H9 (cell line): ENCODE results near the gene EOLA2. TPM values are rescaled to one million over a fixed set of nuclear protein-coding genes. Genes with fewer than 3 reads are reported as not detected.

Experiments
- DNase-seq: peaks from one replicate; pipeline ENCODE4 v3.0.0-alpha.2; 2017
- H2AFZ ChIP-seq: one replicate; pipeline ENCODE4 v1.6.1; 2013; ENCODE audit warnings: mild to moderate bottlenecking, low read length, control low read depth, moderate library complexity
- H2AK5ac ChIP-seq: 2 replicates; pipeline ENCODE4 v1.6.1; 2013; ENCODE audit warnings: low read length, control low read depth, mixed read lengths; ENCODE audit not compliant: insufficient read length
- H2BK120ac ChIP-seq: one replicate; pipeline ENCODE4 v1.6.1; 2013; ENCODE audit warnings: low read depth, mild to moderate bottlenecking, low read length, control low read depth, inconsistent platforms; ENCODE audit not compliant: poor library complexity, severe bottlenecking
- H2BK12ac ChIP-seq: 2 replicates; pipeline ENCODE4 v1.6.1; 2013; ENCODE audit warnings: low read length, control low read depth, mixed read lengths, low read depth; ENCODE audit not compliant: insufficient read length
- H2BK15ac ChIP-seq: 2 replicates; pipeline ENCODE4 v1.6.1; 2013; ENCODE audit warnings: low read depth, low read length, control low read depth
- H2BK20ac ChIP-seq: one replicate; pipeline ENCODE4 v1.6.1; 2013; ENCODE audit warnings: low read depth, mild to moderate bottlenecking, low read length, control low read depth, inconsistent platforms; ENCODE audit not compliant: poor library complexity, severe bottlenecking
- H2BK5ac ChIP-seq: 2 replicates; pipeline ENCODE4 v1.6.1; 2013; ENCODE audit warnings: low read length, control low read depth, mixed read lengths; ENCODE audit not compliant: insufficient read length
- H3K14ac ChIP-seq: 2 replicates; pipeline ENCODE4 v1.6.1; 2013; ENCODE audit warnings: low read length, control low read depth; ENCODE audit not compliant: insufficient read depth
- H3K18ac ChIP-seq: 2 replicates; pipeline ENCODE4 v1.6.1; 2013; ENCODE audit warnings: low read depth, mild to moderate bottlenecking, mixed read lengths, low read length, control low read depth; ENCODE audit not compliant: insufficient read length
- H3K23ac ChIP-seq: 2 replicates; pipeline ENCODE4 v1.6.1; 2013; ENCODE audit warnings: low read length, control low read depth, mixed read lengths, low read depth; ENCODE audit not compliant: insufficient read length
- H3K23me2 ChIP-seq: 2 replicates; pipeline ENCODE4 v1.6.1; 2013; ENCODE audit warnings: low read depth, mild to moderate bottlenecking, mixed read lengths, low read length, control low read depth; ENCODE audit not compliant: insufficient read length, poor library complexity, severe bottlenecking
- H3K27ac ChIP-seq: 2 replicates; pipeline ENCODE4 v1.5.1; 2013; ENCODE audit warnings: low read length, control low read depth, mixed read lengths, low read depth; ENCODE audit not compliant: insufficient read length
- H3K27me3 ChIP-seq: 2 replicates; pipeline ENCODE4 v1.6.1; 2013; ENCODE audit warnings: low read length, control low read depth, inconsistent platforms; ENCODE audit not compliant: insufficient read depth
- H3K4ac ChIP-seq: 2 replicates; pipeline ENCODE4 v1.6.1; 2013; ENCODE audit warnings: low read depth, mild to moderate bottlenecking, control low read depth, inconsistent platforms, low read length, moderate library complexity
- H3K4me1 ChIP-seq: 2 replicates; pipeline ENCODE4 v1.6.1; 2013; ENCODE audit warnings: low read length, control low read depth, inconsistent platforms; ENCODE audit not compliant: insufficient read depth
- H3K4me2 ChIP-seq: 2 replicates; pipeline ENCODE4 v1.6.1; 2013; ENCODE audit warnings: low read length, control low read depth, mixed read lengths; ENCODE audit not compliant: insufficient read length, insufficient read depth
- H3K56ac ChIP-seq: 2 replicates; pipeline ENCODE4 v1.6.1; 2013; ENCODE audit warnings: low read depth, mild to moderate bottlenecking, mixed read lengths, low read length, control low read depth; ENCODE audit not compliant: insufficient read length
- H3K79me1 ChIP-seq: 2 replicates; pipeline ENCODE4 v1.6.1; 2013; ENCODE audit warnings: low read depth, mild to moderate bottlenecking, moderate library complexity, low read length, control low read depth, inconsistent platforms; ENCODE audit not compliant: insufficient read depth, poor library complexity, severe bottlenecking
- H3K79me2 ChIP-seq: 2 replicates; pipeline ENCODE4 v1.6.1; 2013; ENCODE audit warnings: low read length, control low read depth, inconsistent platforms; ENCODE audit not compliant: insufficient read depth
- H3K9ac ChIP-seq: 2 replicates; pipeline ENCODE4 v1.6.1; 2013; ENCODE audit warnings: low read length, control low read depth, mixed read lengths; ENCODE audit not compliant: insufficient read length; ENCODE audit errors: extremely low read depth
- H3K9me3 ChIP-seq: one replicate; pipeline ENCODE4 v1.6.1; 2013; ENCODE audit warnings: low read depth, low read length, inconsistent platforms; ENCODE audit not compliant: control insufficient read depth
- H3T11ph ChIP-seq: one replicate; pipeline ENCODE4 v1.6.1; 2013; ENCODE audit warnings: mild to moderate bottlenecking, low read length, control low read depth, inconsistent platforms
- H4K20me1 ChIP-seq: one replicate; pipeline ENCODE4 v1.6.1; 2013; ENCODE audit not compliant: control insufficient read depth, insufficient read length, insufficient read depth
- H4K5ac ChIP-seq: 2 replicates; pipeline ENCODE4 v1.6.1; 2013; ENCODE audit warnings: low read depth, mild to moderate bottlenecking, mixed read lengths, low read length, control low read depth; ENCODE audit not compliant: insufficient read length
- H4K8ac ChIP-seq: replicated peaks from 2 replicates; pipeline ENCODE4 v1.6.1; 2013; ENCODE audit warnings: low read length, control low read depth, mixed read lengths, low read depth; ENCODE audit not compliant: insufficient read length
- H4K91ac ChIP-seq: 2 replicates; pipeline ENCODE4 v1.6.1; 2013; ENCODE audit warnings: low read depth, mild to moderate bottlenecking, moderate library complexity, mixed read lengths, low read length, control low read depth; ENCODE audit not compliant: insufficient read length
- H3K27ac Mint-ChIP-seq, 3 experiments: 2 replicates in 2 of 3; 3 replicates in 1 of 3; pipeline ENCODE4 v1.8.0; 2020 to 2021; ENCODE audit warnings: mixed read lengths in 3 of 3, mild to moderate bottlenecking in 1 of 3, moderate library complexity in 1 of 3
- H3K27me3 Mint-ChIP-seq: 2 replicates; pipeline ENCODE4 v1.8.0; 2021; ENCODE audit warnings: low read depth, mild to moderate bottlenecking, moderate library complexity, mixed read lengths
- H3K36me3 Mint-ChIP-seq, 3 experiments: 2 replicates in 2 of 3; 3 replicates in 1 of 3; pipeline ENCODE4 v1.8.0; 2020 to 2021; ENCODE audit warnings: low read depth in 3 of 3, mixed read lengths in 3 of 3; ENCODE audit not compliant: insufficient read depth in 1 of 3
- H3K4me1 Mint-ChIP-seq, 2 experiments: 2 replicates each; pipeline ENCODE4 v1.8.0; 2020; ENCODE audit warnings: mixed read lengths in 2 of 2
- H3K4me3 Mint-ChIP-seq, 2 experiments: 2 replicates in 1 of 2; 3 replicates in 1 of 2; pipeline ENCODE4 v1.8.0; 2020 to 2021; ENCODE audit warnings: mild to moderate bottlenecking in 2 of 2, mixed read lengths in 2 of 2, moderate library complexity in 1 of 2
- H3K9me3 Mint-ChIP-seq, 2 experiments: 2 replicates in 1 of 2; 3 replicates in 1 of 2; pipeline ENCODE4 v1.8.0; 2020; ENCODE audit warnings: mild to moderate bottlenecking in 2 of 2, mixed read lengths in 2 of 2, moderate library complexity in 1 of 2
- CTCF ChIP-seq: fragments of 200-600 bp; sonication (generic); conservative IDR thresholded peaks from 3 replicates; pipeline ENCODE4 v1.8.0; 2021; ENCODE audit warnings: antibody characterized with exemption, mild to moderate bottlenecking
- WGBS: extraction: QIAGEN DNeasy Blood & Tissue Kit; methylation state at CpG from one replicate; pipeline ENCODE4 v1.1.7; 2013; ENCODE audit warnings: missing lambda C conversion rate, low lambda C conversion rate, mixed read lengths; ENCODE audit not compliant: insufficient read length; ENCODE audit errors: extremely low coverage; 5-methylcytosine and 5-hydroxymethylcytosine counted together
- total RNA-seq: library from RNA; stranded (reverse); gene quantifications from 2 replicates; pipeline ENCODE4 v1.2.1, GENCODE V29; 2021

Gene EOLA2
- total RNA-seq, 1 experiment from 2014 or later, result 38.9 TPM

GRCh38 chrX:149939655-149939904, 1.3 kb upstream of the EOLA2 start:
- H3K56ac ChIP-seq, result no peak overlapping the region
- no peaks in the 10 kb centered on the region for H3K4me1 ChIP-seq
- H2BK15ac ChIP-seq, result no peak overlapping the region
- no peaks in the 10 kb centered on the region for H3K79me2 ChIP-seq
- Mint-ChIP-seq H3K36me3 (peaks cover 14 to 19% (median 15%) of the 10 kb centered on the region in 3 experiments), H3K27me3 (peaks cover 1% of the 10 kb centered on the region; the same call in 1 of the 2 replicates), H3K9me3 (peaks cover 45 to 48% of the 10 kb centered on the region in 2 experiments), H3K27ac (peak overlapping the region; percentile 95 to 98 (median 97); a peak in 6 of 7 replicates), H3K4me3 (peak overlapping the region; percentile 80 to 90), H3K4me1 (peaks cover 0 to 3% of the 10 kb centered on the region in 2 experiments; a peak in 1 of 4 replicates)
- peaks cover 7% of the 10 kb centered on the region for H3K9me3 ChIP-seq
- DNase-seq, result no peak
- no peak overlapping the region for H4K91ac ChIP-seq
- H2BK120ac ChIP-seq, result no peak overlapping the region
- H3K79me1 ChIP-seq, result no peaks in the 10 kb centered on the region
- no CpG with 5 or more reads among the region's 17 CpGs for WGBS
- no peak overlapping the region for H2AFZ ChIP-seq
- peak overlapping the region; percentile 52 for H3K4me2 ChIP-seq
- no peak overlapping the region for H2BK12ac ChIP-seq
- no peak overlapping the region for H2AK5ac ChIP-seq
- no peak overlapping the region for H3K18ac ChIP-seq
- H3K9ac ChIP-seq, result peak overlapping the region; percentile 7
- H3K4ac ChIP-seq, result no peak overlapping the region
- peaks cover 7% of the 10 kb centered on the region for H3K23me2 ChIP-seq
- H4K20me1 ChIP-seq, result no peaks in the 10 kb centered on the region
- H4K8ac ChIP-seq, result no peak overlapping the region
- no peak overlapping the region for H2BK20ac ChIP-seq
- H2BK5ac ChIP-seq, result no peak overlapping the region
- H3K27me3 ChIP-seq, result no peaks in the 10 kb centered on the region
- no peak overlapping the region for H3T11ph ChIP-seq
- peak overlapping the region; percentile 71; the same call in 1 of the 2 replicates for H3K14ac ChIP-seq
- no peak overlapping the region for H4K5ac ChIP-seq
- H3K27ac ChIP-seq, result no peak overlapping the region
- no peak for TF ChIP-seq CTCF
- no peak overlapping the region for H3K23ac ChIP-seq
